ENCODE data around the gene PGF. TPM values are rescaled to one million over a fixed set of nuclear protein-coding genes. Genes with fewer than 3 reads are reported as not detected.

PGF gene
- total and polyA plus RNA-seq, 4 donors = 3.0 to 10.0 (median 6.8) TPM

GRCh38 chr14:74975059-74975810 is 19.8 kb upstream of the PGF start:
- Histone ChIP-seq H3K4me1 (ENCODE audit: control insufficient read depth in 5 of 5, insufficient read depth in 5 of 5, low read length in 5 of 5) (peaks cover 7 to 80% (median 20%) of the 10 kb centered on the region in 5 donors), H3K9ac (ENCODE audit: insufficient read depth in 1 of 2, low read length in 2 of 2) (no peak overlapping the region), H3K27ac (ENCODE audit: low read depth in 1 of 2, low read length in 1 of 2) (no peak overlapping the region), H3K9me3 (ENCODE audit: control insufficient read depth in 4 of 4, insufficient read depth in 3 of 4, low read length in 3 of 4) (no peaks in the 10 kb centered on the region), H3K36me3 (ENCODE audit: control insufficient read depth in 4 of 4, insufficient read depth in 4 of 4, low read length in 4 of 4) (no peaks in the 10 kb centered on the region), H3K4me3 (no peak overlapping the region), H3K27me3 (ENCODE audit: control insufficient read depth in 3 of 3, insufficient read depth in 3 of 3, low read length in 2 of 3) (no peaks in the 10 kb centered on the region)
- ATAC-seq (ENCODE audit: insufficient read depth, low FRiP score) (no peak), DNase-seq (peak; percentile 96 to 98 (median 97))
- no peak for TF ChIP-seq CTCF (IDR thresholded peaks at IDR 0.05; ENCODE audit: control extremely low read depth, extremely low read depth)
- 76 to 85% methylated on average over 12 of the region's 12 CpGs for WGBS, 2 donors

GRCh38 chr14:74974364-74975058 is 19.1 kb upstream of the PGF start:
- WGBS, 2 donors = 81 to 88% methylated on average over 13 to 15 of the region's 15 CpGs
- TF ChIP-seq CTCF (IDR thresholded peaks at IDR 0.05; ENCODE audit: control extremely low read depth, extremely low read depth) = no peak
- Histone ChIP-seq H3K27ac (ENCODE audit: low read depth in 1 of 2, low read length in 1 of 2) (no peak overlapping the region), H3K9ac (ENCODE audit: insufficient read depth in 1 of 2, low read length in 2 of 2) (no peak overlapping the region), H3K27me3 (ENCODE audit: control insufficient read depth in 3 of 3, insufficient read depth in 3 of 3, low read length in 2 of 3) (no peaks in the 10 kb centered on the region), H3K4me3 (no peak overlapping the region), H3K36me3 (ENCODE audit: control insufficient read depth in 4 of 4, insufficient read depth in 4 of 4, low read length in 4 of 4) (no peaks in the 10 kb centered on the region), H3K9me3 (ENCODE audit: control insufficient read depth in 4 of 4, insufficient read depth in 3 of 4, low read length in 3 of 4) (no peaks in the 10 kb centered on the region), H3K4me1 (ENCODE audit: control insufficient read depth in 5 of 5, insufficient read depth in 5 of 5, low read length in 5 of 5) (peaks cover 7 to 75% (median 18%) of the 10 kb centered on the region in 5 donors)
- ATAC-seq (ENCODE audit: insufficient read depth, low FRiP score) (no peak), DNase-seq (peak in 2 of 3 donors; percentile 73 to 83)

GRCh38 chr14:74973905-74974363 is 18.5 kb upstream of the PGF start:
- H3K9ac ChIP-seq (ENCODE audit: insufficient read depth in 1 of 2, low read length in 2 of 2) = no peak overlapping the region
- no peak for DNase-seq
- peaks cover 7 to 76% (median 18%) of the 10 kb centered on the region in 5 donors for H3K4me1 ChIP-seq (ENCODE audit: control insufficient read depth in 5 of 5, insufficient read depth in 5 of 5, low read length in 5 of 5)
- H3K36me3 ChIP-seq (ENCODE audit: control insufficient read depth in 4 of 4, insufficient read depth in 4 of 4, low read length in 4 of 4) = no peaks in the 10 kb centered on the region
- H3K27ac ChIP-seq (ENCODE audit: low read depth in 1 of 2, low read length in 1 of 2) = no peak overlapping the region
- H3K9me3 ChIP-seq (ENCODE audit: control insufficient read depth in 4 of 4, insufficient read depth in 3 of 4, low read length in 3 of 4) = no peaks in the 10 kb centered on the region
- H3K4me3 ChIP-seq = no peak overlapping the region
- TF ChIP-seq CTCF (IDR thresholded peaks at IDR 0.05; ENCODE audit: control extremely low read depth, extremely low read depth) = no peak
- 91 to 94% methylated on average over 5 of the region's 5 CpGs for WGBS, 2 donors
- no peak for ATAC-seq (ENCODE audit: insufficient read depth, low FRiP score)
- H3K27me3 ChIP-seq (ENCODE audit: control insufficient read depth in 3 of 3, insufficient read depth in 3 of 3, low read length in 2 of 3) = no peaks in the 10 kb centered on the region
